Activated CD4-positive, alpha-beta T cell treated with anti-CD3 and anti-CD28 coated beads for 36 hours (primary cell): ENCODE data around the gene IL16. TPM values are rescaled to one million over a fixed set of nuclear protein-coding genes. Genes with fewer than 3 reads are reported as not detected.

ENCODE experiments used
- ATAC-seq: fragments of 200-7000 bp; cut with Tn5 transposase; one replicate; pipeline ENCODE4 v1.10.0; 2021; ENCODE audit warnings: mild to moderate bottlenecking, moderate library complexity
- CTCF ChIA-PET: fragments of 350-600 bp; sonication (Branson Sonifier 250); formaldehyde crosslinking; loops from one replicate; lab custom pipeline; 2021; ENCODE audit warnings: antibody characterized with exemption; lab: Charles Lee
- POLR2A ChIA-PET: fragments of 350-600 bp; sonication (Branson Sonifier 250); formaldehyde crosslinking; loops from one replicate; lab custom pipeline; 2021; ENCODE audit warnings: antibody characterized with exemption, inconsistent platforms; lab: Charles Lee
- DNase-seq: peaks from one replicate; pipeline ENCODE4 v3.0.0-alpha.2; 2020
- H3K27ac Mint-ChIP-seq: one replicate; pipeline ENCODE4 v1.8.0; 2021; ENCODE audit warnings: mixed read lengths
- H3K27me3 Mint-ChIP-seq: one replicate; pipeline ENCODE4 v1.8.0; 2021; ENCODE audit warnings: mixed read lengths
- H3K36me3 Mint-ChIP-seq: one replicate; pipeline ENCODE4 v1.8.0; 2021; ENCODE audit warnings: low read depth, mixed read lengths
- H3K4me1 Mint-ChIP-seq: one replicate; pipeline ENCODE4 v1.8.0; 2021; ENCODE audit warnings: mixed read lengths
- H3K4me3 Mint-ChIP-seq: one replicate; pipeline ENCODE4 v1.8.0; 2021; ENCODE audit warnings: mild to moderate bottlenecking, moderate library complexity, mixed read lengths
- H3K9me3 Mint-ChIP-seq: one replicate; pipeline ENCODE4 v1.8.0; 2021; ENCODE audit warnings: low read depth, mixed read lengths
- intact Hi-C, 2 experiments: fragments of 100-400 bp; cut with DNase I in 1 of 2; cut with micrococcal nuclease in 1 of 2; formaldehyde crosslinking; loops; one replicate each; pipeline versions ENCODE4 v1.14.2 to v1.15.1; 2022 to 2024; cut with DNase I, micrococcal nuclease
- total RNA-seq, 2 experiments: library from RNA; stranded (reverse); gene quantifications; one replicate each; pipeline ENCODE4 v1.2.3, GENCODE V29; 2021

IL16 gene
- total RNA-seq, 2 experiments from 2014 or later, result 102 to 117 TPM

- CTCF ChIA-PET, result interaction anchor here (0.7 to 2.7 kb wide), 8 partner anchors 9 to 36 kb away, joined by 3 to 18 read pairs (median 4); no protein-coding TSS in a partner anchor
- POLR2A ChIA-PET, result interaction anchor here (1.0 to 1.2 kb wide), 3 partner anchors 11 to 273 kb away, joined by 3 to 7 read pairs (median 3); partner anchors contain the start of gene STARD5
- intact Hi-C loops, result loop anchor here (1.0 to 10.0 kb wide), 10 partner anchors 10 to 1325 kb away; partner anchors contain the start of genes MEX3B (in 2 of the 2), RPS17 (in 2 of the 2), TLNRD1 (in 2 of the 2) and BCL2A1 (in 1 of the 2)
- Mint-ChIP-seq H3K27ac (peak overlapping the region; percentile 98), H3K4me3 (peak overlapping the region; percentile 94), H3K4me1 (peaks cover 62% of the 10 kb centered on the region), H3K27me3 (no peaks in the 10 kb centered on the region), H3K36me3 (peaks cover 50% of the 10 kb centered on the region), H3K9me3 (no peaks in the 10 kb centered on the region)
- ATAC-seq (no peak), DNase-seq (peak; percentile 34)
Measured at GRCh38 chr15:81296186-81296585, 99.5 kb downstream of the IL16 start.

- H3K36me3 Mint-ChIP-seq, result peaks cover 55% of the 10 kb centered on the region
- peak; percentile 54 for ATAC-seq
- CTCF ChIA-PET, result interaction anchor here (0.6 to 2.7 kb wide), 8 partner anchors 10 to 36 kb away, joined by 3 to 18 read pairs (median 4); no protein-coding TSS in a partner anchor
Measured at GRCh38 chr15:81296673-81297072, 100.0 kb downstream of the IL16 start.

GRCh38 chr15:81297147-81297572 lies 100.5 kb downstream of the IL16 start:
- POLR2A ChIA-PET, result interaction anchor here (0.7 to 1.2 kb wide), 4 partner anchors 10 to 750 kb away, joined by 3 to 7 read pairs (median 3); partner anchors contain the start of gene STARD5
- H3K27ac Mint-ChIP-seq, result peak overlapping the region; percentile 98
- CTCF ChIA-PET, result interaction anchor here (0.6 to 2.7 kb wide), 7 partner anchors 10 to 31 kb away, joined by 3 to 18 read pairs (median 4); no protein-coding TSS in a partner anchor
- no peak for DNase-seq
- H3K4me3 Mint-ChIP-seq, result peak overlapping the region; percentile 94
- intact Hi-C loops, result loop anchor here (1.0 to 10.0 kb wide), 8 partner anchors 22 to 1326 kb away; partner anchors contain the start of genes MEX3B (in 2 of the 2), RPS17 (in 2 of the 2), BCL2A1 (in 1 of the 2) and TLNRD1 (in 1 of the 2)
- H3K9me3 Mint-ChIP-seq, result no peaks in the 10 kb centered on the region
- H3K4me1 Mint-ChIP-seq, result peaks cover 62% of the 10 kb centered on the region
- no peak for ATAC-seq
- no peaks in the 10 kb centered on the region for H3K27me3 Mint-ChIP-seq
- H3K36me3 Mint-ChIP-seq, result peaks cover 60% of the 10 kb centered on the region

More at GRCh38 chr15:81296673-81297072, 100.0 kb downstream of the IL16 start:
- DNase-seq, result peak; percentile 86
- H3K4me1 Mint-ChIP-seq, result peaks cover 62% of the 10 kb centered on the region
- H3K27ac Mint-ChIP-seq, result peak overlapping the region; percentile 98
- no peaks in the 10 kb centered on the region for H3K9me3 Mint-ChIP-seq
- H3K27me3 Mint-ChIP-seq, result no peaks in the 10 kb centered on the region
- intact Hi-C loops, result loop anchor here (1.0 to 10.0 kb wide), 11 partner anchors 10 to 1326 kb away; partner anchors contain the start of genes MEX3B (in 2 of the 2), RPS17 (in 2 of the 2), TLNRD1 (in 2 of the 2) and BCL2A1 (in 1 of the 2)
- peak overlapping the region; percentile 94 for H3K4me3 Mint-ChIP-seq
- POLR2A ChIA-PET, result interaction anchor here (0.7 to 1.2 kb wide), 4 partner anchors 11 to 750 kb away, joined by 3 to 7 read pairs (median 3); partner anchors contain the start of gene STARD5

- Mint-ChIP-seq H3K27ac (peak overlapping the region; percentile 98), H3K27me3 (no peaks in the 10 kb centered on the region), H3K4me3 (peak overlapping the region; percentile 94), H3K36me3 (peaks cover 67% of the 10 kb centered on the region), H3K9me3 (no peaks in the 10 kb centered on the region), H3K4me1 (peaks cover 62% of the 10 kb centered on the region)
- intact Hi-C loops, result loop anchor here (1.0 to 10.0 kb wide), 8 partner anchors 23 to 1327 kb away; partner anchors contain the start of genes MEX3B (in 2 of the 2), RPS17 (in 2 of the 2), BCL2A1 (in 1 of the 2) and TLNRD1 (in 1 of the 2)
- POLR2A ChIA-PET, result no interaction called here
- ATAC-seq, result peak; percentile 24
- CTCF ChIA-PET, result interaction anchor here (0.9 to 1.7 kb wide), 3 partner anchors 7 to 25 kb away, joined by 3 to 7 read pairs (median 4); no protein-coding TSS in a partner anchor
- DNase-seq, result peak; percentile 73
Measured at GRCh38 chr15:81297603-81298575, 101.2 kb downstream of the IL16 start.

GRCh38 chr15:81298611-81299010 lies 101.9 kb downstream of the IL16 start:
- H3K9me3 Mint-ChIP-seq, result no peaks in the 10 kb centered on the region
- H3K27ac Mint-ChIP-seq, result peak overlapping the region; percentile 98
- no peaks in the 10 kb centered on the region for H3K27me3 Mint-ChIP-seq
- CTCF ChIA-PET, result interaction anchor here (0.7 to 5.0 kb wide), 7 partner anchors 8 to 45 kb away, joined by 3 to 31 read pairs (median 4); no protein-coding TSS in a partner anchor
- ATAC-seq (no peak), DNase-seq (no peak)
- peak overlapping the region; percentile 94 for H3K4me3 Mint-ChIP-seq
- H3K36me3 Mint-ChIP-seq, result peaks cover 74% of the 10 kb centered on the region
- intact Hi-C loops, result loop anchor here in 1 of 2 experiments (10.0 kb wide), 3 partner anchors 294 to 1246 kb away; partner anchors contain the start of genes MEX3B, RPS17 and TLNRD1
- POLR2A ChIA-PET, result interaction anchor here (1.2 kb wide), 1 partner anchor 25 kb away, joined by 3 read pairs; the partner anchor contains the start of gene STARD5
- H3K4me1 Mint-ChIP-seq, result peaks cover 68% of the 10 kb centered on the region

- CTCF ChIA-PET, result interaction anchor here (0.6 to 5.0 kb wide), 8 partner anchors 9 to 74 kb away, joined by 3 to 31 read pairs (median 3); no protein-coding TSS in a partner anchor
Measured at GRCh38 chr15:81299156-81299555, 102.5 kb downstream of the IL16 start.

DNA sequence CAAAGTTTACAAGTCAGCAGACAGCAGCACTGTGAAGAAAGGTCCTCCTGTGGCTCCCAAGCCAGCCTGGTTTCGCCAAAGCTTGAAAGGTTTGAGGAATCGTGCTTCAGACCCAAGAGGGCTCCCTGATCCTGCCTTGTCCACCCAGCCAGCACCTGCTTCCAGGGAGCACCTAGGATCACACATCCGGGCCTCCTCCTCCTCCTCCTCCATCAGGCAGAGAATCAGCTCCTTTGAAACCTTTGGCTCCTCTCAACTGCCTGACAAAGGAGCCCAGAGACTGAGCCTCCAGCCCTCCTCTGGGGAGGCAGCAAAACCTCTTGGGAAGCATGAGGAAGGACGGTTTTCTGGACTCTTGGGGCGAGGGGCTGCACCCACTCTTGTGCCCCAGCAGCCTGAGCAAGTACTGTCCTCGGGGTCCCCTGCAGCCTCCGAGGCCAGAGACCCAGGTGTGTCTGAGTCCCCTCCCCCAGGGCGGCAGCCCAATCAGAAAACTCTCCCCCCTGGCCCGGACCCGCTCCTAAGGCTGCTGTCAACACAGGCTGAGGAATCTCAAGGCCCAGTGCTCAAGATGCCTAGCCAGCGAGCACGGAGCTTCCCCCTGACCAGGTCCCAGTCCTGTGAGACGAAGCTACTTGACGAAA lies 103.1 kb downstream of the IL16 start:
- H3K9me3 Mint-ChIP-seq, result no peaks in the 10 kb centered on the region
- H3K4me3 Mint-ChIP-seq, result peak overlapping the region; percentile 94
- ChIA-PET CTCF (interaction anchor here (0.6 to 5.0 kb wide), 8 partner anchors 9 to 75 kb away, joined by 3 to 31 read pairs (median 5); no protein-coding TSS in a partner anchor), POLR2A (interaction anchor here (1.2 kb wide), 1 partner anchor 24 kb away, joined by 3 read pairs; the partner anchor contains the start of gene STARD5)
- peaks cover 83% of the 10 kb centered on the region for H3K36me3 Mint-ChIP-seq
- H3K27me3 Mint-ChIP-seq, result no peaks in the 10 kb centered on the region
- H3K4me1 Mint-ChIP-seq, result peaks cover 68% of the 10 kb centered on the region
- intact Hi-C loops, result loop anchor here in 1 of 2 experiments (10.0 kb wide), 3 partner anchors 295 to 1245 kb away; partner anchors contain the start of genes MEX3B, RPS17 and TLNRD1
- H3K27ac Mint-ChIP-seq, result peak overlapping the region; percentile 98
- no peak for DNase-seq
- ATAC-seq, result no peak

More at GRCh38 chr15:81299156-81299555, 102.5 kb downstream of the IL16 start:
- intact Hi-C loops, result loop anchor here in 1 of 2 experiments (10.0 kb wide), 3 partner anchors 294 to 1246 kb away; partner anchors contain the start of genes MEX3B, RPS17 and TLNRD1
- no peak for ATAC-seq
- H3K9me3 Mint-ChIP-seq, result no peaks in the 10 kb centered on the region
- H3K4me1 Mint-ChIP-seq, result peaks cover 68% of the 10 kb centered on the region
- H3K4me3 Mint-ChIP-seq, result peak overlapping the region; percentile 94
- DNase-seq, result no peak
- H3K36me3 Mint-ChIP-seq, result peaks cover 80% of the 10 kb centered on the region
- no peaks in the 10 kb centered on the region for H3K27me3 Mint-ChIP-seq
- H3K27ac Mint-ChIP-seq, result peak overlapping the region; percentile 98
- POLR2A ChIA-PET, result interaction anchor here (1.2 kb wide), 1 partner anchor 25 kb away, joined by 3 read pairs; the partner anchor contains the start of gene STARD5

DNA sequence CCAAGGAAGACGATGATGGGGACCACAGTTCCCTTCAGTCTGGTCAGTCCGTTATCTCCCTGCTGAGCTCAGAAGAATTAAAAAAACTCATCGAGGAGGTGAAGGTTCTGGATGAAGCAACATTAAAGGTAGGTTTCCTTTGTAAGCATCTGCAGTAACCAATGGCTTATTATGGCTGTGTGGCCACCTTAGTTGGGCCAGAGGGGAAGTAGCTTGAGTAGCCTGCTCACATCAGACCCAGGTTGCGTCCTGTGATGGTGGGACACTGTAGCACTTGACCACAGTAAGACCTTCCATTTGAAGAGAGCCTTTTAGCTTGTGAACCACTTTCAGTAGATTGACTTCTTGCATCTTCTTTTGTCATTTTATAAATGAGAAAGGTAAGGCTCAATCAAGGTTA lies 104.7 kb downstream of the IL16 start:
- ATAC-seq (no peak), DNase-seq (no peak)
- Mint-ChIP-seq H3K4me1 (peaks cover 68% of the 10 kb centered on the region), H3K27me3 (no peaks in the 10 kb centered on the region), H3K9me3 (no peaks in the 10 kb centered on the region), H3K36me3 (peaks cover 95% of the 10 kb centered on the region), H3K4me3 (peak overlapping the region; percentile 94), H3K27ac (peak overlapping the region; percentile 98)
- CTCF ChIA-PET, result interaction anchor here (0.6 to 5.0 kb wide), 11 partner anchors 9 to 91 kb away, joined by 3 to 31 read pairs (median 3); no protein-coding TSS in a partner anchor
- intact Hi-C loops, result no loop called here
- POLR2A ChIA-PET, result interaction anchor here (0.9 to 2.6 kb wide), 3 partner anchors 14 to 35 kb away, joined by 3 to 8 read pairs (median 5); partner anchors contain the start of gene STARD5

DNA sequence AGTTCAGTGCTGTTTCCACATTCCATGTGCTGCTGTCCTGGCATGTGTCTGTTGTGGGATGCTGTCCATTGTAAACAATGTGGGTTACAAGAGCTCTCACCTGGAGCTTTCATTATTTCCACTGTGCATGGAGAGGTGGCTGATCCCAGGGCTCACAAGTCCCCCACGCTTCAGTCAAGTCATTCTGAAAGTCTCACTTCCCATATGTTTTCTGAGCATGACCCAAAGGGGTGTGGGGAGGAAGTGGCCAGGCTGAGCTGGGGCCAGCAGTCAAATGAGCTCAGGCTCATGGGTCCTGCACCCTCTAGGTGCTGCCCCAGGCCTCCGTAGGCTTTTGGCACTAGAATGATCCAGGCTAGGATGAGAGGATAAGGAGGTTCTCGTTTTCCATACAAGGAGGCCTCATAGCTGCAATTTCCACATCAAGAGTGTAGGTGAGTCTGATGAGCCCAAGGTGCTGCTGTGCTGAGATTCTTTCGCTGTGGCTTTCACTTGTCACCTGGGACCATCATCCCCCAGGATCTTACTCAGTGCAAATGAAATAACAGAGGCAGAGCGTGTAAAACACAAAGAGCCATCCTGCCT lies 105.2 kb downstream of the IL16 start:
- peak overlapping the region; percentile 94 for H3K4me3 Mint-ChIP-seq
- no peaks in the 10 kb centered on the region for H3K27me3 Mint-ChIP-seq
- no peaks in the 10 kb centered on the region for H3K9me3 Mint-ChIP-seq
- intact Hi-C loops, result loop anchor here in 1 of 2 experiments (1.0 kb wide), 1 partner anchor 22 kb away; the partner anchor contains the start of gene STARD5
- DNase-seq, result peak; percentile 67
- H3K4me1 Mint-ChIP-seq, result peaks cover 66% of the 10 kb centered on the region
- peak; percentile 45 for ATAC-seq
- ChIA-PET CTCF (interaction anchor here (0.5 to 5.0 kb wide), 15 partner anchors 9 to 1307 kb away, joined by 3 to 31 read pairs (median 3); no protein-coding TSS in a partner anchor), POLR2A (interaction anchor here (0.9 to 2.6 kb wide), 3 partner anchors 15 to 36 kb away, joined by 3 to 8 read pairs (median 5); partner anchors contain the start of gene STARD5)
- H3K36me3 Mint-ChIP-seq, result peaks cover 98% of the 10 kb centered on the region
- peak overlapping the region; percentile 98 for H3K27ac Mint-ChIP-seq
